SU-DHL-6 (cell line): ENCODE results near the gene SMIM7.

Source experiments
- H2AFZ ChIP-seq: fragments of 200-600 bp; sonication (generic); 2 replicates; pipeline ENCODE4 v1.6.1; 2014; ENCODE audit warnings: low read depth, mild to moderate bottlenecking, moderate library complexity, mixed read lengths, antibody characterized with exemption, low read length; ENCODE audit not compliant: severe bottlenecking
- H3F3A ChIP-seq: fragments of 200-600 bp; shearing (Covaris generic); 2 replicates; pipeline ENCODE4 v1.6.0; 2016; ENCODE audit warnings: antibody characterized with exemption, mild to moderate bottlenecking; ENCODE audit not compliant: insufficient read depth
- H3K27ac ChIP-seq: fragments of 200-600 bp; sonication (generic); 2 replicates; pipeline ENCODE4 v1.5.1; 2016; ENCODE audit warnings: low read depth, mild to moderate bottlenecking, low read length, moderate library complexity, mixed read lengths
- H3K27me3 ChIP-seq: fragments of 200-600 bp; sonication (generic), shearing (Covaris generic); 2 replicates; pipeline ENCODE4 v1.6.0; 2014; ENCODE audit warnings: mild to moderate bottlenecking, low read length
- H3K36me3 ChIP-seq: fragments of 200-600 bp; sonication (generic); 2 replicates; pipeline ENCODE4 v1.6.1; 2014; ENCODE audit warnings: mild to moderate bottlenecking, low read length, mixed read lengths
- H3K4me2 ChIP-seq: fragments of 300-600, 200-600 bp; shearing (Covaris generic), sonication (generic); 2 replicates; pipeline ENCODE4 v1.6.0; 2014; ENCODE audit warnings: low read length, low read depth, mild to moderate bottlenecking; ENCODE audit not compliant: poor library complexity, severe bottlenecking
- H3K4me3 ChIP-seq: fragments of 200-600 bp; sonication (generic); 2 replicates; pipeline ENCODE4 v1.5.1; 2014; ENCODE audit warnings: antibody characterized with exemption, low read length, mild to moderate bottlenecking, mixed read lengths; ENCODE audit not compliant: insufficient read depth, poor library complexity, severe bottlenecking
- H3K79me2 ChIP-seq: fragments of 200-600 bp; sonication (generic); 2 replicates; pipeline ENCODE4 v1.6.1; 2014; ENCODE audit warnings: mild to moderate bottlenecking, low read length, moderate library complexity; ENCODE audit not compliant: insufficient read depth
- H3K9ac ChIP-seq: fragments of 200-600 bp; sonication (generic); 2 replicates; pipeline ENCODE4 v1.7.0; 2014; ENCODE audit warnings: mild to moderate bottlenecking, low read length
- H3K9me2 ChIP-seq: fragments of 200-600 bp; sonication (generic); replicated peaks from 2 replicates; pipeline ENCODE4 v1.6.1; 2014; ENCODE audit warnings: low read length; ENCODE audit not compliant: insufficient read depth
- H3K9me3 ChIP-seq: fragments of 200-600 bp; sonication (generic); 2 replicates; pipeline ENCODE4 v1.6.1; 2014; ENCODE audit warnings: low read length, mixed read lengths; ENCODE audit not compliant: insufficient read depth
- H4K20me1 ChIP-seq: fragments of 200-600 bp; sonication (generic); 2 replicates; pipeline ENCODE4 v1.6.1; 2014; ENCODE audit warnings: low read depth, mild to moderate bottlenecking, antibody characterized with exemption, low read length, moderate library complexity, mixed read lengths
- EZH2phosphoT487 ChIP-seq: fragments of 200-600 bp; sonication (generic), shearing (Covaris generic); conservative IDR thresholded peaks from 2 replicates; pipeline ENCODE4 v1.6.1; 2018; ENCODE audit warnings: mild to moderate bottlenecking, antibody characterized with exemption, low read length, moderate library complexity, mixed read lengths
- TF ChIP-seq, protein P1 (sequence below): fragments of 200-600 bp; sonication (generic); IDR thresholded peaks from one replicate; pipeline ENCODE4 v1.5.1; 2017; ENCODE audit warnings: antibody characterized with exemption, mild to moderate bottlenecking, low read length, moderate library complexity; ENCODE audit not compliant: insufficient read depth, poor library complexity, severe bottlenecking

The SMIM7 gene

GRCh38 chr19:16641695-16642094 is 18.2 kb downstream of the SMIM7 start:
- Histone ChIP-seq H2AFZ (no peak overlapping the region), H3K9me2 (no peaks in the 10 kb centered on the region), H3K4me3 (no peak overlapping the region), H4K20me1 (no peaks in the 10 kb centered on the region; the same call in 1 of the 2 replicates), H3K4me2 (no peak overlapping the region), H3K9me3 (no peaks in the 10 kb centered on the region), H3K9ac (no peak overlapping the region), H3K36me3 (peaks cover 18% of the 10 kb centered on the region; the same call in 1 of the 2 replicates), H3K27ac (no peak overlapping the region), H3K27me3 (no peaks in the 10 kb centered on the region), H3K79me2 (peaks cover 78% of the 10 kb centered on the region), H3F3A (no peaks in the 10 kb centered on the region)
- TF ChIP-seq, protein P1, sequence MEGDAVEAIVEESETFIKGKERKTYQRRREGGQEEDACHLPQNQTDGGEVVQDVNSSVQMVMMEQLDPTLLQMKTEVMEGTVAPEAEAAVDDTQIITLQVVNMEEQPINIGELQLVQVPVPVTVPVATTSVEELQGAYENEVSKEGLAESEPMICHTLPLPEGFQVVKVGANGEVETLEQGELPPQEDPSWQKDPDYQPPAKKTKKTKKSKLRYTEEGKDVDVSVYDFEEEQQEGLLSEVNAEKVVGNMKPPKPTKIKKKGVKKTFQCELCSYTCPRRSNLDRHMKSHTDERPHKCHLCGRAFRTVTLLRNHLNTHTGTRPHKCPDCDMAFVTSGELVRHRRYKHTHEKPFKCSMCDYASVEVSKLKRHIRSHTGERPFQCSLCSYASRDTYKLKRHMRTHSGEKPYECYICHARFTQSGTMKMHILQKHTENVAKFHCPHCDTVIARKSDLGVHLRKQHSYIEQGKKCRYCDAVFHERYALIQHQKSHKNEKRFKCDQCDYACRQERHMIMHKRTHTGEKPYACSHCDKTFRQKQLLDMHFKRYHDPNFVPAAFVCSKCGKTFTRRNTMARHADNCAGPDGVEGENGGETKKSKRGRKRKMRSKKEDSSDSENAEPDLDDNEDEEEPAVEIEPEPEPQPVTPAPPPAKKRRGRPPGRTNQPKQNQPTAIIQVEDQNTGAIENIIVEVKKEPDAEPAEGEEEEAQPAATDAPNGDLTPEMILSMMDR: no peak
- no peak for TF ChIP-seq EZH2phosphoT487

- Histone ChIP-seq H3K9me3 (no peaks in the 10 kb centered on the region), H3K9ac (no peak overlapping the region), H3K9me2 (no peaks in the 10 kb centered on the region), H3K4me2 (no peak overlapping the region), H4K20me1 (no peaks in the 10 kb centered on the region; the same call in 1 of the 2 replicates), H2AFZ (no peak overlapping the region), H3K27me3 (no peaks in the 10 kb centered on the region), H3K4me3 (no peak overlapping the region), H3K36me3 (peaks cover 16% of the 10 kb centered on the region; the same call in 1 of the 2 replicates), H3K79me2 (peaks cover 77% of the 10 kb centered on the region), H3F3A (no peaks in the 10 kb centered on the region), H3K27ac (no peak overlapping the region)
- TF ChIP-seq, protein P1: no peak
- no peak for TF ChIP-seq EZH2phosphoT487
These were observed 19.0 kb downstream of the SMIM7 start for GRCh38 chr19:16640951-16641350.

DNA sequence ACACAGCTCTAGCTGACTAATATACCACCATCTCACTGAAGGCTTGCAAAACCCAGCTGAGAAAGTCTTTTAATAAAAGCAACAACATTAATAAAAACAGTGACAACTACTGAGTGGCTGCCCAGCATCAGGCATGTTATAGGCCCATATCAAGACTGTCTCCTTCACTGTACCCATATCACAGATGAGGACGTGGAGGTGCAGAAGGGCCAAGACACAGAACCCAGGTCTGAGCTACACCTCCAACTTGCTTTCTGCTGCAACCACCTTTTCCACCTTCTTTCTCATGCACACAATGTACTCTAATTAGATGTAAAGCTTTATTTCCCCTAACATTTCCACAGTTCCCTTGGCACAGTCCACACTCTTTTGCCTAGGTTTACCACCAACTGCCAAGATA is 21.3 kb downstream of the SMIM7 start:
- H3K4me2 ChIP-seq: no peak overlapping the region
- peaks cover 7% of the 10 kb centered on the region; the same call in 1 of the 2 replicates for H3K36me3 ChIP-seq
- no peak overlapping the region for H2AFZ ChIP-seq
- TF ChIP-seq, protein P1: no peak
- no peak for TF ChIP-seq EZH2phosphoT487
- no peaks in the 10 kb centered on the region for H3K9me3 ChIP-seq
- no peaks in the 10 kb centered on the region for H3F3A ChIP-seq
- H3K27me3 ChIP-seq: no peaks in the 10 kb centered on the region
- no peak overlapping the region for H3K4me3 ChIP-seq
- H3K27ac ChIP-seq: no peak overlapping the region
- H3K9ac ChIP-seq: no peak overlapping the region
- H3K9me2 ChIP-seq: no peaks in the 10 kb centered on the region
- H4K20me1 ChIP-seq: no peaks in the 10 kb centered on the region
- H3K79me2 ChIP-seq: peaks cover 64% of the 10 kb centered on the region

- no peak for TF ChIP-seq EZH2phosphoT487
- TF ChIP-seq, protein P1: no peak
- Histone ChIP-seq H3K9me2 (no peaks in the 10 kb centered on the region), H4K20me1 (no peaks in the 10 kb centered on the region), H3K27me3 (no peaks in the 10 kb centered on the region), H3K27ac (no peak overlapping the region), H3K36me3 (peaks cover 3% of the 10 kb centered on the region; the same call in 1 of the 2 replicates), H2AFZ (no peak overlapping the region), H3K4me3 (no peak overlapping the region), H3K4me2 (no peak overlapping the region), H3K9me3 (no peaks in the 10 kb centered on the region), H3K79me2 (peaks cover 53% of the 10 kb centered on the region), H3K9ac (no peak overlapping the region), H3F3A (no peaks in the 10 kb centered on the region)
These were observed 22.4 kb downstream of the SMIM7 start for GRCh38 chr19:16637535-16637934.
